WTC11 (cell line): ENCODE data around the gene KCNQ2.
A peak's percentile ranks its signal among the peaks of the same experiment; 100 is the strongest.

Experiments used
- ARID4B ChIP-seq: sonication (generic); formaldehyde crosslinking; IDR thresholded peaks from 2 replicates; pipeline ENCODE4 v1.8.0; 2023; ENCODE audit warnings: missing genetic modification reagents, mild to moderate bottlenecking, borderline replicate concordance
- ATF3 ChIP-seq: sonication (generic); formaldehyde crosslinking; conservative IDR thresholded peaks from 2 replicates; pipeline ENCODE4 v1.8.1; 2022; ENCODE audit warnings: mild to moderate bottlenecking, missing genetic modification reagents
- CREB1 ChIP-seq: sonication (generic); formaldehyde crosslinking; IDR thresholded peaks from 2 replicates; pipeline ENCODE4 v1.8.0; 2023; ENCODE audit warnings: mild to moderate bottlenecking, missing genetic modification reagents
- CTCF ChIP-seq: fragments of 200-600 bp; IDR thresholded peaks from 2 replicates; pipeline ENCODE4 v1.8.0; 2022; ENCODE audit warnings: antibody characterized with exemption
- E2F5 ChIP-seq: sonication (generic); formaldehyde crosslinking; IDR thresholded peaks from 2 replicates; pipeline ENCODE4 v1.8.1; 2022; ENCODE audit warnings: mild to moderate bottlenecking, moderate library complexity, missing genetic modification reagents
- GRHL2 ChIP-seq: fragments of 250-450 bp; sonication (Bioruptor Pico); IDR thresholded peaks from 2 replicates; pipeline ENCODE4 v1.8.0; 2022; ENCODE audit warnings: mild to moderate bottlenecking, moderate library complexity; ENCODE audit not compliant: insufficient replicate concordance, severe bottlenecking
- JUN ChIP-seq: sonication (generic); formaldehyde crosslinking; IDR thresholded peaks from 2 replicates; pipeline ENCODE4 v1.8.0; 2023; ENCODE audit warnings: mild to moderate bottlenecking, missing genetic modification reagents
- MAX ChIP-seq: sonication (generic); formaldehyde crosslinking; IDR thresholded peaks from 2 replicates; pipeline ENCODE4 v1.8.0; 2022; ENCODE audit warnings: mild to moderate bottlenecking, missing genetic modification reagents
- MXD4 ChIP-seq: fragments of 250-450 bp; sonication (Bioruptor Pico); IDR thresholded peaks from 2 replicates; pipeline ENCODE4 v1.8.0; 2021; ENCODE audit warnings: mild to moderate bottlenecking, moderate library complexity, borderline replicate concordance
- NR2C2 ChIP-seq: sonication (generic); formaldehyde crosslinking; IDR thresholded peaks from 2 replicates; pipeline ENCODE4 v1.8.0; 2022; ENCODE audit warnings: mild to moderate bottlenecking, missing genetic modification reagents
- TP53 ChIP-seq: sonication (generic); formaldehyde crosslinking; IDR thresholded peaks from 2 replicates; pipeline ENCODE4 v1.8.1; 2023; ENCODE audit warnings: mild to moderate bottlenecking, missing genetic modification reagents
- ZNF138 ChIP-seq: sonication (generic); formaldehyde crosslinking; conservative IDR thresholded peaks from 2 replicates; pipeline ENCODE4 v1.8.1; 2022; ENCODE audit warnings: mild to moderate bottlenecking, moderate library complexity, missing genetic modification reagents

- no peak for TF ChIP-seq CTCF
- peak; percentile 40; the same call in 1 of the 2 replicates for TF ChIP-seq TP53 (CRISPR knock-in tag)
- TF ChIP-seq JUN, result no peak
- no peak for TF ChIP-seq MAX (CRISPR knock-in tag)
- TF ChIP-seq ZNF138 (CRISPR knock-in tag), result no peak
- TF ChIP-seq GRHL2 (CRISPR knock-in tag), result no peak
- TF ChIP-seq NR2C2, result no peak
- no peak for TF ChIP-seq E2F5 (CRISPR knock-in tag)
- no peak for TF ChIP-seq ATF3 (CRISPR knock-in tag)
- TF ChIP-seq CREB1 (CRISPR knock-in tag), result no peak
- no peak for TF ChIP-seq ARID4B (CRISPR knock-in tag)
- TF ChIP-seq MXD4, result no peak
These were observed 120.5 kb downstream of the KCNQ2 start for GRCh38 chr20:63351811-63352591.
